ENCODE data around the gene MAMLD1.

MAMLD1 gene, protein sequence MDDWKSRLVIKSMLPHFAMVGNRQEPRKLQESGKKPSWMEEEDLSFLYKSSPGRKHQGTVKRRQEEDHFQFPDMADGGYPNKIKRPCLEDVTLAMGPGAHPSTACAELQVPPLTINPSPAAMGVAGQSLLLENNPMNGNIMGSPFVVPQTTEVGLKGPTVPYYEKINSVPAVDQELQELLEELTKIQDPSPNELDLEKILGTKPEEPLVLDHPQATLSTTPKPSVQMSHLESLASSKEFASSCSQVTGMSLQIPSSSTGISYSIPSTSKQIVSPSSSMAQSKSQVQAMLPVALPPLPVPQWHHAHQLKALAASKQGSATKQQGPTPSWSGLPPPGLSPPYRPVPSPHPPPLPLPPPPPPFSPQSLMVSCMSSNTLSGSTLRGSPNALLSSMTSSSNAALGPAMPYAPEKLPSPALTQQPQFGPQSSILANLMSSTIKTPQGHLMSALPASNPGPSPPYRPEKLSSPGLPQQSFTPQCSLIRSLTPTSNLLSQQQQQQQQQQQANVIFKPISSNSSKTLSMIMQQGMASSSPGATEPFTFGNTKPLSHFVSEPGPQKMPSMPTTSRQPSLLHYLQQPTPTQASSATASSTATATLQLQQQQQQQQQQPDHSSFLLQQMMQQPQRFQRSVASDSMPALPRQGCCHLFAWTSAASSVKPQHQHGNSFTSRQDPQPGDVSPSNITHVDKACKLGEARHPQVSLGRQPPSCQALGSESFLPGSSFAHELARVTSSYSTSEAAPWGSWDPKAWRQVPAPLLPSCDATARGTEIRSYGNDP

DNA sequence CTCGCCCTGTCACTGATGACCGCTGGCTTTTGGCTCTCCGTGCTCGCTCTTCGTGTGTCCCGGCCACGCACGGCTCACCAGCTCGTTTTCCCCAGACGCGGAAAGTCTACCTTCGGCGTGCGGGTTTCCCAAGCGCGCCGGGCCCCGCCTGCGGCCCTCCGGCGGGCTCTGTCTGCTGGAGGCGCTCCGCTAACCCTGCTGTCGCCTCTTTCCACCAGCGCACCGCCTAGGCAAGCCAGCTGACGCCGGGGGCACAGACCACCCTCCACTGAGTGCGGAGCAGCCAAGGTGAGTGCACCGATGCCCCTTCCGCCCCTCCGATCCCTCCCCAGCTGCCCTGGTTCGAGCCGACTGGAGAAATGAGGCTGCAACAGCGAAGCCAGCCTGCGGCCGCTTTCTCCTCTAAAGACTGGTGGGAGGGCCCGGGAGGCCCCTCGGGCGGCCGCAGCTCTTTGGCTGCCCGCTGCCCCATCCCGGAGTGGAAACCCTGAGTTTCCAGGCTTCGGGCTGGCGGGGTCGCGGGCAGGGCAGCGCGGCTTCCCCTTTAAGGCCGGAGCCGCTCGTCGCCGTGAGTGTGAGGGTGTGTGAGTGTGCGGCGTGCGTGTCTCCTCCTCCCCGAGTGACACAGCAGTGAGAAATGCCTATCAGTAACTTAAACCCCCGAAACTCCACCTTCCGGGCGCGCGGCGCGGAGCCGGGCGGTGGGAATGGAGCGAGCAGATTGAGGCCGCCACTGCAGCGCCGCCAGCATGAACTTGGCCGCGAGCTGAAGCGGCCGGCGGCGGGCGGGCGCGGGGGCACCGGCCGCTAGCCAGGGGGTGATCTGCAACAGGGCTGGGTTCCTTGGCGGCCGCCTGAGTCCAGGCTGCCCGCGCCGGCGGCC is at the start of gene MAMLD1:
Gene MAMLD1, plus strand, starts transcription at position 719 of the 883 bp plus-strand sequence. CDS start 82,200 bp downstream, outside the sequence.
- peaks cover 0 to 11% of the 10 kb centered on the region in 2 donors for H3K4me1 ChIP-seq (ENCODE audit: control insufficient read depth in 1 of 2, insufficient read depth in 2 of 2, low read length in 2 of 2)
- H3K4me3 ChIP-seq (ENCODE audit: low read depth in 1 of 2, low read length in 2 of 2) = peak within 1 kb of the TSS; percentile 61 to 67
- peaks cover 6 to 9% of the 10 kb centered on the region in 2 donors for H3K27me3 ChIP-seq (ENCODE audit: control insufficient read depth in 1 of 2, insufficient read depth in 2 of 2, low read length in 2 of 2)
- H3K9me3 ChIP-seq (ENCODE audit: control insufficient read depth in 1 of 2, low read length in 2 of 2) = no peaks in the 10 kb centered on the region
- no peaks in the 10 kb centered on the region for H3K36me3 ChIP-seq (ENCODE audit: control insufficient read depth in 1 of 2, insufficient read depth in 2 of 2, low read length in 2 of 2)
- peak within 1 kb of the TSS; percentile 10 for H3K27ac ChIP-seq (ENCODE audit: low read depth, low read length)
- peak within 1 kb of the TSS; percentile 18 to 32 for H3K9ac ChIP-seq (ENCODE audit: low read depth in 1 of 2, low read length in 2 of 2)

DNA sequence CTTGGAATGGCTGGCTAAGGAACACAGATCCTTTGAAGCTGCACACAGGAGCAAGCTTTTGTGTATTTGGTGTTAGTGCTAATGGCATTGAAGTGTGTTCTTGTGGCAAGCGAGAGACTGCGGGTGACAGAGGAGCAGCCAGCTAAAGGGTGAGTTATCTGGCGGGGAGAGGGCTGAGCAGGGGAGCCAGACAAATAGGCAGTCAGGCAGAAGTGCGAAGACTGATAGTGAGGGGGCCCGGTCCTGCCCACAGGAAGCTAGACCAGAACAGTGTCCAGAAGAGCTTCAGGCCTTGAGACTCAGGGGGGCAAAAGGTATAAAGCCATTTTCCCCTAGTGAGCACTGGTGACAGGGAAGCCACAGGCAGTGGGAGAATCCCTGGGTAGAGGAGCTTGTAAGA is 49.6 kb upstream of the MAMLD1 start:
- no peak overlapping the region for H3K4me3 ChIP-seq (ENCODE audit: low read depth in 1 of 2, low read length in 2 of 2)

DNA sequence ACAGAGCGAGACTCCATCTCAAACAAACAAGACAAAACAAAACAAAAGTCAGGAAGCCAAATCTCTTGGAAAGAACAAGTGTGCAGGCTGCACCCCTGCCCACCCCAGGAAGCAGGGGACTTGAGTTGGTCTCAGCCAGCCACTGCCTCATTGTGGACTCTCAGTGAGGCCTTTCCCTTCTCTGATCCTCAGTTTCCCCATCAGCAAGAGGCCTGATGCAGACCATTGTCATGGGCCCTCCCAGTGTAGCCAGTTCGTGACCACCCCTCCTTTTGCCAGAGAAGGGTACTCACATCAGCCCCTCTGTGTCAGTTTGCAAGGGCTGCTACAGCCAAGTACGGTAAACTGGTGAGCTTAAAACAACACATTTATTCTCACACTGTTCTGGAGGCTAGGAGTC is 48.9 kb upstream of the MAMLD1 start:
- Histone ChIP-seq H3K36me3 (ENCODE audit: control insufficient read depth in 1 of 2, insufficient read depth in 2 of 2, low read length in 2 of 2) (no peaks in the 10 kb centered on the region), H3K27ac (ENCODE audit: low read depth, low read length) (no peak overlapping the region), H3K4me3 (ENCODE audit: low read depth in 1 of 2, low read length in 2 of 2) (no peak overlapping the region), H3K4me1 (ENCODE audit: control insufficient read depth in 1 of 2, insufficient read depth in 2 of 2, low read length in 2 of 2) (no peaks in the 10 kb centered on the region), H3K9ac (ENCODE audit: low read depth in 1 of 2, low read length in 2 of 2) (no peak overlapping the region), H3K9me3 (ENCODE audit: control insufficient read depth in 1 of 2, low read length in 2 of 2) (no peaks in the 10 kb centered on the region), H3K27me3 (ENCODE audit: control insufficient read depth in 1 of 2, insufficient read depth in 2 of 2, low read length in 2 of 2) (no peaks in the 10 kb centered on the region)

More for the DNA sequence above, 49.6 kb upstream of the MAMLD1 start:
- H3K4me1 ChIP-seq (ENCODE audit: control insufficient read depth in 1 of 2, insufficient read depth in 2 of 2, low read length in 2 of 2) = no peaks in the 10 kb centered on the region
- H3K27ac ChIP-seq (ENCODE audit: low read depth, low read length) = no peak overlapping the region
- no peaks in the 10 kb centered on the region for H3K36me3 ChIP-seq (ENCODE audit: control insufficient read depth in 1 of 2, insufficient read depth in 2 of 2, low read length in 2 of 2)
- H3K27me3 ChIP-seq (ENCODE audit: control insufficient read depth in 1 of 2, insufficient read depth in 2 of 2, low read length in 2 of 2) = no peaks in the 10 kb centered on the region
- no peak overlapping the region for H3K9ac ChIP-seq (ENCODE audit: low read depth in 1 of 2, low read length in 2 of 2)
- H3K9me3 ChIP-seq (ENCODE audit: control insufficient read depth in 1 of 2, low read length in 2 of 2) = no peaks in the 10 kb centered on the region

DNA sequence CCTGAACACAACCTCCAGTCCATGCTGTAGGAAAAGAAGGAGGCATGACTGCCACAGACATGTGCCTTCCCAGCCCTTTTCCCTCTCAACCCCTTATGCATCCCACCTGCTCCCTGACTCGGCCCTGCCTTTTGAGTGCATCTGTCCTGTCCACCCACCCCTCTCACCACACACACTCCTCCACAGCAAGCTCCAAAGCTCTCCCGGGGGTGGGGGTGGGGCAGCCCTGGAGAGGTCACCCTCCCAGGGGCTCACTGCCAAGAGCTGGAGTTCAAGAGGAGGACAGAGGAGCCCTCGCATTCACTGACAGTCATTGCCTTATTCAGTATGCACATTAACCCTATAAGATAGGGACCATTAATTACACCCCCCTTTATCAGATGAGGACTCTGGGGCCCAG is 46.6 kb upstream of the MAMLD1 start:
- Histone ChIP-seq H3K27ac (ENCODE audit: low read depth, low read length) (no peak overlapping the region), H3K4me1 (ENCODE audit: control insufficient read depth in 1 of 2, insufficient read depth in 2 of 2, low read length in 2 of 2) (no peaks in the 10 kb centered on the region), H3K36me3 (ENCODE audit: control insufficient read depth in 1 of 2, insufficient read depth in 2 of 2, low read length in 2 of 2) (no peaks in the 10 kb centered on the region), H3K9me3 (ENCODE audit: control insufficient read depth in 1 of 2, low read length in 2 of 2) (no peaks in the 10 kb centered on the region), H3K27me3 (ENCODE audit: control insufficient read depth in 1 of 2, insufficient read depth in 2 of 2, low read length in 2 of 2) (no peaks in the 10 kb centered on the region), H3K4me3 (ENCODE audit: low read depth in 1 of 2, low read length in 2 of 2) (no peak overlapping the region), H3K9ac (ENCODE audit: low read depth in 1 of 2, low read length in 2 of 2) (no peak overlapping the region)

DNA sequence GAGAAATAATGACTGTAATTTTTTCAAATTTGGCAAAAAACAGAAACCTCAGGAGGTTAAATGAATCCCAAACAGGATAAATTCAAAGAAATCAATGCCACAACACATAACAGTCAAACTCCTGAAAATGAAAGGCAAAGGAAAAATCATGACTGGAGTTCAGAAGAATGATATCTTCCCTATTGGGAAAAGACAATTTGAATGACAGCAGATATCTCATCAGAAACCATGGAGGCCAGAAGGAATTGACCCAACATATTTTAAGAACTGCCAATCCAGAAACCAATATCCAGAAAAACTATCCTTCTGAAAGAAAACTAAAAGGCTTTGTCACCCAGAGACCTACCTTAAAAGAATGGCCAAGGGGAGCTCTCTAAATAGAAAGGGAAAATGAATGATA is 40.1 kb upstream of the MAMLD1 start:
- no peak overlapping the region for H3K9ac ChIP-seq (ENCODE audit: low read depth in 1 of 2, low read length in 2 of 2)
- H3K4me3 ChIP-seq (ENCODE audit: low read depth in 1 of 2, low read length in 2 of 2) = no peak overlapping the region
- H3K27ac ChIP-seq (ENCODE audit: low read depth, low read length) = no peak overlapping the region
- H3K27me3 ChIP-seq (ENCODE audit: control insufficient read depth in 1 of 2, insufficient read depth in 2 of 2, low read length in 2 of 2) = no peaks in the 10 kb centered on the region
- no peaks in the 10 kb centered on the region for H3K4me1 ChIP-seq (ENCODE audit: control insufficient read depth in 1 of 2, insufficient read depth in 2 of 2, low read length in 2 of 2)
- H3K36me3 ChIP-seq (ENCODE audit: control insufficient read depth in 1 of 2, insufficient read depth in 2 of 2, low read length in 2 of 2) = no peaks in the 10 kb centered on the region
- H3K9me3 ChIP-seq (ENCODE audit: control insufficient read depth in 1 of 2, low read length in 2 of 2) = no peaks in the 10 kb centered on the region

DNA sequence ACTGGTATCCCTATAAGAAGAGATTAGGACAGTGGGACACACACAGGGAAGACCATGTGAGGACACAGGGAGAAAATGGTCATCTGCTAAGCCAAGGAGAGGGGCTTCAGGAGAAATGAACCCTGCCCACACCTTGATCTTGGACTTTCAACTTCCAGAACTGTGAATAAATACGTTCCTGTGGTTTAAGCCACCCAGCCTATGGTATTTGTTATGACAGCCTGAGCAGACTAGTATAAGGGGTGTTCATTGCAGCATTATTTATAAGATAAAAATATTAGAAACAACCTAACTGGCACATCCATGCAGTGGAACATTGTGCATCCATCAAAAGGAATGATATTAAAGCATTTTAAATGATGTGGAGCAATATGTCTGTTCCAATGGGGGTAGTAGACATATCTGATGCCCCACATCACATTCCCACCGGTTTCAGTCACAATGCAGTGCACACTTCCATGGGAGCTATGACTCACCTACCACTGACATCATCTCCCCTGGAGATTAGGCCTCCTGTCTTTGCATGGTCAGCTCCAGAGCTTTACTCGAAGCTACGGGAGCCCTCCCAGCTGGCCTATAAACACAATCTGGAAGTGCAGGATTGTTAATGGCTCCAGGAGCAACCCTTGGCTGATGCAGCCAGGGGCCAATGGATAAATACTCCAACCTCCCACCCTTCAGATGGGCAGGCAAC is 38.9 kb upstream of the MAMLD1 start:
- Histone ChIP-seq H3K27ac (ENCODE audit: low read depth, low read length) (no peak overlapping the region), H3K27me3 (ENCODE audit: control insufficient read depth in 1 of 2, insufficient read depth in 2 of 2, low read length in 2 of 2) (no peaks in the 10 kb centered on the region), H3K4me1 (ENCODE audit: control insufficient read depth in 1 of 2, insufficient read depth in 2 of 2, low read length in 2 of 2) (no peaks in the 10 kb centered on the region), H3K4me3 (ENCODE audit: low read depth in 1 of 2, low read length in 2 of 2) (no peak overlapping the region), H3K9ac (ENCODE audit: low read depth in 1 of 2, low read length in 2 of 2) (no peak overlapping the region), H3K36me3 (ENCODE audit: control insufficient read depth in 1 of 2, insufficient read depth in 2 of 2, low read length in 2 of 2) (no peaks in the 10 kb centered on the region), H3K9me3 (ENCODE audit: control insufficient read depth in 1 of 2, low read length in 2 of 2) (no peaks in the 10 kb centered on the region)

DNA sequence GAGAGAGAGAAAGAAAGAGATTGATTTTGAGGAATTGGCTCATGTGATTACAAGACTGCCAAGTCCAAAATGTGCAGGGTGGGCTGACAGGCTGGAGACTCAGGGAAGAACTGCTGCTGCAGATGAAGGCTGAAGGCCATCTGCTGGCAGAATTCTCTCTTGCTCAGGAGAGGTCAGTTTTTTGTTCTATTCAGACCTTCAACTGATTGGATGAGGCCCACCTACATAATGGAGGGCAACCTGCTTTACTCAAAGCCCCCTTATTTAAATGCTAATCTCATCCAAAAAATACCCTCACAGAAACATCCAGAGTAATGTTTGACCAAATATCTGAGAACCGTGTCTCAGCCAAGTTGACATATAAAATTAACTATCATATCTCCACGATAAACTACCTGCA is 38.2 kb upstream of the MAMLD1 start:
- H3K27ac ChIP-seq (ENCODE audit: low read depth, low read length) = no peak overlapping the region
- H3K9ac ChIP-seq (ENCODE audit: low read depth in 1 of 2, low read length in 2 of 2) = no peak overlapping the region
- no peak overlapping the region for H3K4me3 ChIP-seq (ENCODE audit: low read depth in 1 of 2, low read length in 2 of 2)
- no peaks in the 10 kb centered on the region for H3K36me3 ChIP-seq (ENCODE audit: control insufficient read depth in 1 of 2, insufficient read depth in 2 of 2, low read length in 2 of 2)
- H3K9me3 ChIP-seq (ENCODE audit: control insufficient read depth in 1 of 2, low read length in 2 of 2) = no peaks in the 10 kb centered on the region
- no peaks in the 10 kb centered on the region for H3K27me3 ChIP-seq (ENCODE audit: control insufficient read depth in 1 of 2, insufficient read depth in 2 of 2, low read length in 2 of 2)
- H3K4me1 ChIP-seq (ENCODE audit: control insufficient read depth in 1 of 2, insufficient read depth in 2 of 2, low read length in 2 of 2) = no peaks in the 10 kb centered on the region

DNA sequence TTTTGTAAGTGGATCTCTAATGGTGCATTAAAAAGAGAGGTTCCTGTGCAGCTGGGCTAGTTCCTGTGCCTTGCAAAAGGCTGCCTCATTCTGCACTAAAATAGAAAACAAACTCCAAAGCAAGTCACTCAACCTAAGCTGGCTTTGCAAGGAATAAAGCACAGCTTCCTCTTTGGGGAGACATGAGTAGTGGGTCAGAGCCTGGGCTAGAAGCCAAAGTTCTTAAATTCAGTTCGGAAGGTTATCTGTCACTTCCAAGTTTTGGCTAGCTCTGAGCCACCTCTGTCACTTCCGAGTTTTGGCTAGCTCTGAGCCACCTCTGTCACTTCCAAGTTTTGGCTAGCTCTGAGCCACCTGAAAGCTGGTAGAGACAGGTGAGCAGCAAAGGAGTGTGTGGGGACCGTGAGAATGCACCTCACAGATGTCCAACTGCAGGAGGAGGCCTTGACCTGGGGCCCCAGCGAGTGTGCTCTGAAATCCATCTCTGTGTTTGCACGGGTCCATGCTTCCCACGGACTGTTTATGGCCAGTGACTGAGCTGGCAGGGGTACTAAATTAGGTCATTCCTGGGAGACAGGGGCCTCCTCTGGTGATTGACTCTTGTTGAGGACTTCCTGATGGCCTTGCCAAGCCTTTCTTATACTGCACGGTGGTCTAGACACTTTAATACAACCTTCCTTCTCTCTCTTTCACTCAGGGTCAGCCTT is 36.4 kb upstream of the MAMLD1 start:
- H3K4me3 ChIP-seq (ENCODE audit: low read depth in 1 of 2, low read length in 2 of 2) = no peak overlapping the region
- H3K4me1 ChIP-seq (ENCODE audit: control insufficient read depth in 1 of 2, insufficient read depth in 2 of 2, low read length in 2 of 2) = no peaks in the 10 kb centered on the region
- H3K36me3 ChIP-seq (ENCODE audit: control insufficient read depth in 1 of 2, insufficient read depth in 2 of 2, low read length in 2 of 2) = no peaks in the 10 kb centered on the region
- no peak overlapping the region for H3K9ac ChIP-seq (ENCODE audit: low read depth in 1 of 2, low read length in 2 of 2)
- no peaks in the 10 kb centered on the region for H3K27me3 ChIP-seq (ENCODE audit: control insufficient read depth in 1 of 2, insufficient read depth in 2 of 2, low read length in 2 of 2)
- H3K9me3 ChIP-seq (ENCODE audit: control insufficient read depth in 1 of 2, low read length in 2 of 2) = no peaks in the 10 kb centered on the region
- H3K27ac ChIP-seq (ENCODE audit: low read depth, low read length) = no peak overlapping the region

DNA sequence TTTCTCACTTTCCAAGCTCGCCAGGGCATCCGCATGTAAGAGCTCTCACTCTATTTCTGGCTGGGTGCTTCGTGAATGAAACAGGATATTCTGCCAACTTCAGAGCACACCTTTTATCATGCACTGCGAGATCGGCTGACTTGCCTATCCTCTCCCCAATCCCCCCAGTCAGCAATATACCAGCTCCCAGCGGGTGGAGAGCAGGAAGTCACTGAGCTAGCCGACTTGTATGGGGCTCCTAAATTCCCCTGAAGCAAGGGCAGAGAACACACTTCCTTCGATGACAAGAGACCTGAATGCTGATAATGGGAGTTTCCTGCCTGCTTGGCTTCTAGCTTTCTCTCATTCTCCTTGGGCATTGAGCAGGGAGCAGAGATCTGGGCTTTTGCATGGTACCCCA is 33.8 kb upstream of the MAMLD1 start:
- H3K27me3 ChIP-seq (ENCODE audit: control insufficient read depth in 1 of 2, insufficient read depth in 2 of 2, low read length in 2 of 2) = no peaks in the 10 kb centered on the region

More for the DNA sequence above, 33.8 kb upstream of the MAMLD1 start:
- Histone ChIP-seq H3K4me1 (ENCODE audit: control insufficient read depth in 1 of 2, insufficient read depth in 2 of 2, low read length in 2 of 2) (no peaks in the 10 kb centered on the region), H3K36me3 (ENCODE audit: control insufficient read depth in 1 of 2, insufficient read depth in 2 of 2, low read length in 2 of 2) (no peaks in the 10 kb centered on the region), H3K27ac (ENCODE audit: low read depth, low read length) (no peak overlapping the region), H3K9me3 (ENCODE audit: control insufficient read depth in 1 of 2, low read length in 2 of 2) (no peaks in the 10 kb centered on the region), H3K9ac (ENCODE audit: low read depth in 1 of 2, low read length in 2 of 2) (no peak overlapping the region), H3K4me3 (ENCODE audit: low read depth in 1 of 2, low read length in 2 of 2) (no peak overlapping the region)

Data from duodenal mucosa (tissue), 2 donors.